H1 (cell line): Measurements from ENCODE around the gene SYPL1. TPM values are rescaled to one million over a fixed set of nuclear protein-coding genes. Genes with fewer than 3 reads are reported as not detected.

Experiments
- HDAC6 ChIP-seq: IDR thresholded peaks from one replicate; pipeline ENCODE4 v1.7.1; 2012; ENCODE audit warnings: low read depth, mild to moderate bottlenecking, inconsistent platforms, low read length, moderate library complexity
- RNF2 ChIP-seq: fragments of 200-900, 300-1000 bp; sonication (generic); IDR thresholded peaks from 2 replicates; pipeline ENCODE4 v1.7.1; 2016; ENCODE audit warnings: borderline replicate concordance, low read depth, mild to moderate bottlenecking, antibody characterized with exemption, low read length; ENCODE audit not compliant: poor library complexity, severe bottlenecking; ENCODE audit errors: missing control alignments
- ZNF274 ChIP-seq: IDR thresholded peaks from 2 replicates; pipeline ENCODE4 v1.7.0; 2012; ENCODE audit warnings: low read length, borderline replicate concordance; ENCODE audit errors: extremely low read depth
- polyA plus RNA-seq, 7 experiments: library from polyadenylated mRNA; depleted of rRNA in 3 of 7; stranded (reverse) in 5 of 7; unstranded in 2 of 7; fragments of >200 nt in 5 of 7; fragments of 200-250 nt in 2 of 7; gene quantifications; 1 replicate in 5 of 7; 2 replicates in 1 of 7; 4 replicates in 1 of 7; pipeline versions ENCODE4 v1.2.1 to v1.2.3, GENCODE V29; 2011 to 2013; ENCODE audit warnings: missing spikeins in 2 of 7, mixed read lengths in 2 of 7
- total RNA-seq: library from RNA; stranded (reverse); fragmentation: NEBNext Ultra II Directional; extraction: Animal tissue kit (Norgen Biotek cat#: 25700); gene quantifications from 2 replicates; pipeline ENCODE4 v1.2.1, GENCODE V29; 2021

Gene SYPL1
- total and polyA plus RNA-seq, 2 of the 8 experiments (the other 6 are each of a cell fraction or from before 2014, with no cell fraction given) = 44.9 to 57.7 TPM

- no peak for TF ChIP-seq ZNF274
- no peak for TF ChIP-seq RNF2
- no peak for TF ChIP-seq HDAC6
Measured at GRCh38 chr7:106100863-106101629, 11.1 kb downstream of the SYPL1 start (continued).
